AG09309 (cell line): ENCODE measurements around the gene CLDN11.

Source experiments
- DNase-seq: peaks from one replicate; pipeline ENCODE4 v3.0.0-alpha.2; 2010; ENCODE audit warnings: low read depth
- H3K4me3 ChIP-seq: 2 replicates; pipeline ENCODE4 v1.5.1; 2011; ENCODE audit warnings: mild to moderate bottlenecking, low read depth, low read length, moderate library complexity; ENCODE audit not compliant: control insufficient read depth
- TF ChIP-seq, protein P1 (sequence below): IDR thresholded peaks from 2 replicates; pipeline ENCODE4 v1.5.1; 2011; ENCODE audit warnings: mild to moderate bottlenecking, low read depth, low read length, inconsistent platforms; ENCODE audit not compliant: insufficient read depth, control insufficient read depth; ENCODE audit errors: missing control alignments

CLDN11 gene

DNA sequence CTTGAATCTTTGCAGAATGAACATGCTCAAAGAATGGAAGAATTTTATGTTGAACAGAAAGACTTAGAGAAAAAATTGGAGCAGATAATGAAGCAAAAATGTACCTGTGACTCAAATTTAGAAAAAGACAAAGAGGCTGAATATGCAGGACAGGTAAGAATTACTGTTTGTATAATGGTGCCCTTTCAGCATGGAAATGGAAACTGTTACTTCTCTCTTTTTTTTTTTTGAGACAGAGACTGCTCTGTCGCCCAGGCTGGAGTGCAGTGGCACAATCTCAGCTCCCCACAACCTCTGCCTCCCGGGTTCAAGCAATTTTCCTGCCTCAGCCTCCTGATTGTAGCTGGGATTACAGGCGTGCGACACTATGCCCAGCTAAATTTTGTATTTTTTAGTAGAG, 27.6 kb upstream of the CLDN11 start:
- TF ChIP-seq, protein P1, sequence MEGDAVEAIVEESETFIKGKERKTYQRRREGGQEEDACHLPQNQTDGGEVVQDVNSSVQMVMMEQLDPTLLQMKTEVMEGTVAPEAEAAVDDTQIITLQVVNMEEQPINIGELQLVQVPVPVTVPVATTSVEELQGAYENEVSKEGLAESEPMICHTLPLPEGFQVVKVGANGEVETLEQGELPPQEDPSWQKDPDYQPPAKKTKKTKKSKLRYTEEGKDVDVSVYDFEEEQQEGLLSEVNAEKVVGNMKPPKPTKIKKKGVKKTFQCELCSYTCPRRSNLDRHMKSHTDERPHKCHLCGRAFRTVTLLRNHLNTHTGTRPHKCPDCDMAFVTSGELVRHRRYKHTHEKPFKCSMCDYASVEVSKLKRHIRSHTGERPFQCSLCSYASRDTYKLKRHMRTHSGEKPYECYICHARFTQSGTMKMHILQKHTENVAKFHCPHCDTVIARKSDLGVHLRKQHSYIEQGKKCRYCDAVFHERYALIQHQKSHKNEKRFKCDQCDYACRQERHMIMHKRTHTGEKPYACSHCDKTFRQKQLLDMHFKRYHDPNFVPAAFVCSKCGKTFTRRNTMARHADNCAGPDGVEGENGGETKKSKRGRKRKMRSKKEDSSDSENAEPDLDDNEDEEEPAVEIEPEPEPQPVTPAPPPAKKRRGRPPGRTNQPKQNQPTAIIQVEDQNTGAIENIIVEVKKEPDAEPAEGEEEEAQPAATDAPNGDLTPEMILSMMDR: no peak
- DNase-seq: no peak
- no peak overlapping the region for H3K4me3 ChIP-seq

DNA sequence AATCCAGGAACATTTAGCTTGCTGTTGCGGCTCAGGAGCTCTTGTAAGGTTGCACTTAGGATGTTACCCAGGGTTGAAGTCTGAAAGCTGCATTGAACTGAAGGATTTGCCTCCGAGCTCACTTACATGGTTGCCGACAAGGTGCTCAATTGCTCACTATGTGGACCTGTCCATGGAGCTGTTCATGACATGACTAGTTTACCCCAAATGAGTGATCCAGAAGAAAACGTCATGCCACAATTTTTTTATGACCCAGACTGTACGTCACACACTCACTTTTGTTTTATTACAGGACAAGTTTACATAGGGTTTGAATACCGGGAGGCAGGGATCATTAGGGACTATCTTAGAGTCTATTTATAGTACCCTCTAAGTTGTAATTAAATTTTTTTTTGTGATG, 21.0 kb upstream of the CLDN11 start:
- TF ChIP-seq, protein P1: no peak
- no peak for DNase-seq
- no peak overlapping the region for H3K4me3 ChIP-seq

DNA sequence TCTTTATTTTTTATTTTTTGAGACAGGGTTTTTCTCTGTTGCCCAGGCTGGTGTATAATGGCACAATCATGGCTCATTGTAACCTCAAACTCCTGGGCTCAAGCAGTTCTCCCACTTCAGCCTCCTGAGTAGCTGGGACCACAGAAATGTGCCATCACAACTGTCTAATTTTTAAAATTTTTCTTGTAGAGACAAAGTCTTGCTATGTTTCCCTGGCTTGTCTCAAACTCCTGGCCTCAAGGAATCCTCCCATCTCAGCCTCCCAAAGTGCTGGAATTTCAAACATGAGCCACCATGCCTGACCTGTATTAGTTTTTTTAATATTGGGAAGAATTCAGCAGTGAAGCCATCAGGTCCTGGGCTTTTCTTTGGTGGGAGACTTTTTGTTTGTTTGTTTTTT, 13.6 kb upstream of the CLDN11 start:
- TF ChIP-seq, protein P1: no peak
- no peak for DNase-seq
- H3K4me3 ChIP-seq: no peak overlapping the region

DNA sequence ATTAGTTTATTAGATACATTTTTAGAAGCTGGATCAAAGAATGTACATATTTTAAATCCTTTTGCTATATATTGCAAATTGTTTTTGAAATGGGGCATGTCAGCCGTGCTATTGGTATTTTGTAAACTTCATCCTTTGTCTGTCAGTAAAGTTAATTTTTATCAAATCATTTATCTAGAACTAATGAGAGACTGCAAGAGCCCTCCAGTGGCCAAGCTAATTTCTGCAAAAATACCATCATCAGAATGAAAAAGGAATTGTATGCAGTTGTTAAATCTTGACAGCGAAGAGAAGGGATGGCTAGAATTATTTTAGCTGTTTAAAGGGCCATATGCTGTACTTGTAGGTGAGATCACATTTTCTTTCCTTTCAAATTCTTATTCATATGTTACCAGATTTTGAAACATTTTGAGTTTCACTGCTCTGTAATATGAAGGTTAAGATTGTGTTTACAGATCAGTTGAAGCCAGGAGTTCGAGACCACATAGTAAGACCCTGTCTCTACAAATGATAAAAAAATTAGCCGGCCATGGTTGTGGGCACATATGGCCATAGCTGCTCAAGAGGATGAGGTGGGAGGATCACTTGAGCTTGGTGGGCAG, 8.1 kb upstream of the CLDN11 start:
- DNase-seq: peak; percentile 7
- no peak overlapping the region for H3K4me3 ChIP-seq
- TF ChIP-seq, protein P1: peak; percentile 60

DNA sequence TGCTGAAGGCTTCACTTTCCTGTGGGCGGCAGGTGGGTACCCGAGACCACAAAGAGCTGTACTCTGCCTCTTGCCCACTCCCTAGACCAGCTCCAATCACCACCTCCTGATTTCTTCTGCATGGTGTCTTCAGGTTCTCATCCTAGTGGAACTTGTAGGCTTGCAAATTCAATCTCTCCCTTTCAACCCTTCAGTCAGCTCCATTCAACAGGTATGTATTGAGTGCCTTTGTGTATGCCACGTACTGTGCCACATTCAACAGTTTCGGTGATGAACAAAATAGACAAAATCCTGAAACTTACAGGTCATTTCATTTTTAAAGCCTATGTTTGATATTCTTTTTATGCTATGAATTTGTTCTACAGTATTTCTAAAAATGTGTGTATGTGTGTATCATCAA, 5.4 kb upstream of the CLDN11 start:
- TF ChIP-seq, protein P1: no peak
- H3K4me3 ChIP-seq: no peak overlapping the region
- DNase-seq: no peak

DNA sequence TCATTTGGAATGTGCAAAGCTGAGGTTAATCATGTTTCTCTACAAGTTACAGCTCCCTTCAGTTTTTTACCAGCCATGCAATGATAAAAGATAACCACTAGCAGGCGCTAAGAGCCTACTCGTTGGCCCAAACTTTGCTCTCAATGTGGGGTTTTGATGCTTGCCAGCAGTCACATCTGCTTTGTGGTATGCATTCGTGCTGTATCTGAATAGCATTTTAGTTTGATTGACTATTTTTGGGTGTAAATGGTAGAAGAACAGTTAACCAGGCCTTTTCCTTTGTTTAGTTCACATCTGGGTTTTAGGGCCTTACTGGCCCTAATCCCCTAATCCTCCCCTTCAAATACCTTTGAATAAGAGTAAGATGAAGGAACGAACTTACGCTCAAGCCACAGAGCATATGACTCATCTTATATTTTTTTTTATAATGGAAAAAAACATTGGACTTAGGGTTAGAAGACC, 4.4 kb upstream of the CLDN11 start:
- TF ChIP-seq, protein P1: peak; percentile 99
- no peak overlapping the region for H3K4me3 ChIP-seq
- peak; percentile 97 for DNase-seq
